T-helper 1 cell (primary cell): ENCODE data around the gene CH25H.
A peak's percentile ranks its signal among the peaks of the same experiment; 100 is the strongest.

Experiments
- DNase-seq, 5 donors: peaks; one replicate each; pipeline ENCODE4 v3.0.0-alpha.2; 2012 to 2020

Gene CH25H

DNA sequence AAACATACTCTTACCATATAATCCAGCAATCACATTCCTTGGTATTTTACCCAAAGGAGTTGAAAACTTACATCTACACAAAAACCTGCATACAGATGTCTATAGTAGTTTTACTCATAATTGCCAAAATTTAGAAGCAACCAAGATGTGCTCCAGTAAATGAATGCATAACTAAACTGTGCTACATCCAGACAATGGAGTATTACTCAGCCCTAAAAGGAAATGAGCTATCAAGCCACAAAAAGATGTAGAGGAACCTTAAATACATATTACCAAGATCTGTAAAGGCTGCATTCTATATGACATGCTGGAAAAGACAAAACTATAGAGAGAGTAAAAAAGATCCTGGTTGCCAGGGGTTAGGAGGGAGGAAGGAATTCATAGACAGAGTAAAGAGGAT, 21.8 kb upstream of the CH25H start:
- no peak for DNase-seq

DNA sequence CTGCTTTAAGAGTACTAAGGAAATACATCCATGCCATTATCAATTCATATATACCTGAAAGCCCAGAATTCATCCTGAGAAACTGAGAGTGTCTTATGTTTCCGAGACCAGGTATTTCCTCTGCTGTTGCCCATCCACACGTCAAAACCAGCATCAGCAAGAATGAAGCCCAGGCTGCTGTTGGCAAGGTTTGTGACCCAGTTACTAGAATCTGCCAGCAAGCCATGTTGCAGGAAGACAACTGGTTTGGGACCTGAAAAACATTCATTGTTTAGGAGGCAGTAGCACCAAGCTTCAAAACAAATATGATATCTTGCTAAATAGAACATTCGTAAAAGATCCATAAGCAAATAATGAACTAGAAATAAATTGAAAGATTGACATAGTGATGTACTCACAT, 21.0 kb upstream of the CH25H start:
- DNase-seq, result no peak

DNA sequence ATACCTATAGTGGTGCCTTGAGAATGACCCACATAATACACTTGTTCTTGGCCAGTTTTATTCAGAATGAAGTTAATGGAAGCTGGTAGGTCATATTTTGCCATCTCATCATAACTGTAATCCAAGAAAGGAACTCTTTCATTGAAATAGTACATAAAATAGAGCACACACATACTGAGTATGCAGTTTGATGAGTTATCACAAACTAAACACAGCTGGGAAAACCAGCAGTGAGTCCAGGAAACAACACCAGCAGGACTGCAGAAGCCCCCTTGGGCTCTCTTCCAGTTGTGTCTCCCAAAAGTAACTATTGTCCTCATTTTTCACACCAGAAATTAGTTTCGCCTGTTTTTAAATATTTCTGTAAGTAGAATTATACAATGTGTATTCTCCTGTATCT, 19.8 kb upstream of the CH25H start:
- no peak for DNase-seq

DNA sequence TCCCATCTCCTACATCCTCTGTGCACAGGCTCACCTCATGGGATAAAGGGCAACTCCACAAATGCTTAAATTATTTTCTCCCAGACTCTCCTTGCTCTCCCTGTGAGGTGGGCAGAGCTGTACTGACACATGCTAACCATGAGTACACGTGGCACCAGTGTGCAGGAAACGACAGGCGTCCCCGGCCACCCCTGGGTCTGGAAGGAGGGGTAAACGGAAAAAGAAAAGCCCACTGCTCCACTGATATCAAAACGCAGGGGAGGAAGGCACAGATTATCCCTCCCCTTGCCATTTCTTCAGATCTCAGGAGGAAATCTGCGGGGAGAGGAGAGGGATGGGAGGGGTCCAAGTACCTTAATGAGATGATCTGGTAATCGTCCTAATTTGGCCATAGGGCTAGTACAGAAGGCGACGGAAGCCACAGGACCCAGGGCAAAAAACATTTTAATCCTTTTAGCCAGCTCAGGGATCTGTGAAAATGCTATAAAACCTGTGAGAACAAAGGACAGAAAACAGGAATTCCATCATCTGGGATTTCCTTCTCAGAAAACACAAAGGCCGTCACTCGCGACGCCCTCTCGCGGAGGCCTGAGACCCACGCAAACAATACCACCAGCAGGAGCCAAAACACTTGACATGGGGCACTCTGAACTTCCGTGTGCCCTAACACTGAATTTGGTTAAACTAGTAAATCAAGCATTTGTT, 17.8 kb upstream of the CH25H start:
- no peak for DNase-seq

DNA sequence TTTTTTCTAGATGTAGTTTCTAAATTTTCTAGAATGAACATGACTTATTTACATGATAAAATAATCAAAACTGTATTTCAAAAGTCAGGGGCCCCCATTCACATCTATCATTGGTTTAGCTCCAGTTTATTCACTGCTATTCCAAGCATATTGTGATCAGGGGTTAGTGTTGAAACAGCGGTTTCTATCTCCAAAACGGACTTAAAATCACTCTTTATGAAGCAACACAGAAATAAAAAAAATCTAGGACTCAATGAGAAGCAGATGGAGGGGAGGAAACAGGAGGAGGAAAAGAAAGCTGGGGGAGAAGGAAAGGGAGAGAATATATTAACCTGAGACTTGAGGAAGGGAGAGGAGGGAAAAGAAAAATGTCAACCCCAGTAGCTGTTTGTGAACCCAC, 14.8 kb upstream of the CH25H start:
- DNase-seq, result no peak

DNA sequence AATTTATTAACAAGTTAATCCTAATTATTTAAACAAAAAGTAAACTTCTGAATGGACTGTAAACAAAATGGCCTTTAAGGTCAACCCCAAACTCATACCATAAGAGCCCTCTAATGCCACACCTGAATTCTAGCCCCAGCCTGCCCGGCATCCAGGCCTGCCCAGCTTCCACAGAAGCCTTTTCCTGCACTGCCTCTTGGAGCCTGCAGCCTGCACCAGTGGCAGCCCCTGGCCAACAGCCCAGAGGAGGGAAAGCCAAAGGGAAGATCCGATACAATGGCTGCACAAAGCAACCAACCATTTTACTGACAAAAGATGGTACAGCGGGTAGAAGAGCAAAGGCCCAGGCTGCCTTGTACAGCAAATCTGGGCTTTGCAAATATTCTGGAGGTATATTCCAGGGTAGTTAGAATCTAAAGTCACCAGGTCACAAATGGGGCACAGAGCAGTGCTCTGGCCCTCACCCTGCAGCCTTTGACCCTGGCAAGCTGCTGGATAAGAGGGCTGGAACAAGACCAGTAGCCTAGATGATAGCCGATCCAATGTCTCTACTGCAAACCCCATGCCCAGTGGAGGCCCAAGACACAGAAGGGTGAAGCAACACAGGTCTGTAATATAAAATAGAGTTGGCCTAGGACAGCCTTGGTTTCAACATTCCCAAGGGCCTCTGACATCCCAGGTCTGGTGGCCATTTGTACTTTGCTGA, 12.5 kb upstream of the CH25H start:
- DNase-seq, result no peak

DNA sequence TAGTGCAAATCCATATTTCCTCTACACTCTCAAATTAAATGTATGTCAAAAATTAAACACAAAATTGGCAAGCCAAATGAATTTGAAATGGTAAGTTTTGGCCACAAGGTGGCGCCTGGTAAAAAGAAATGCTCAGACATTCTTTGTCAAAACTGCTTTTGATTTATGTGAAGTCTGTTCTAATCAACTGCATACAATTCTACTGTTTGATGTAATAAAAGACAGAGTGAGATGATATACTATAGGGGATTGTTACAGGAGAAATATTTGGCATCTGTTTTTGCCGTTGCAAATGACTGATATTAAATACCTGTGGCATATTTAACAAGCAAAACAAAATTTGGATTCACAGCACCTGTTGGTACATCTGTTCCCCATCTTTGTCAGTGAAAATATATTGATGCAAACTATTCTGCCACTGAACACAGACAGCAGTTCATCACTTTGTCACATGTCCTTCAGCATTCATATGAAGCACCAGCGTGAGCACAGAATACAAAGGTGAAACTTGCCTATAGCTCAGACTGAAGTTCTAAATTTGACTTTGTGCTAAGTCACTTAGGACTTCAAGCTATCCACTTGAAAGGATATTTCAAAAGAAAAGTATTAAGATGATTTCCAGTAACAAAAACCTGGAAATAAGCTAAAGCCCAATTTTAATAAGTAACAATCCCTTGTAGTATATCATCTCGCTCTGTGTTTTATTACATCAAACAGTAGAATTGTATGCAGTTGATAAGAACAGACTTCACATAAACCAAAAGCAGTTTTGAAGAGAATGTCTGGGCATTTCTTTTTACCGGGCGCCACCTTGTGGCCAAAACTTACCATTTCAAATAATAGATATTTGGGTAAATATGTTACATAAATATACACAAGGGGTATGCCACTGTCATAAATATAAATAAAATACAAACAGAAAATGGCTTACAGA, 10.2 kb upstream of the CH25H start:
- DNase-seq, result peak in 4 of 5 donors; percentile 27 to 62 (median 44)

DNA sequence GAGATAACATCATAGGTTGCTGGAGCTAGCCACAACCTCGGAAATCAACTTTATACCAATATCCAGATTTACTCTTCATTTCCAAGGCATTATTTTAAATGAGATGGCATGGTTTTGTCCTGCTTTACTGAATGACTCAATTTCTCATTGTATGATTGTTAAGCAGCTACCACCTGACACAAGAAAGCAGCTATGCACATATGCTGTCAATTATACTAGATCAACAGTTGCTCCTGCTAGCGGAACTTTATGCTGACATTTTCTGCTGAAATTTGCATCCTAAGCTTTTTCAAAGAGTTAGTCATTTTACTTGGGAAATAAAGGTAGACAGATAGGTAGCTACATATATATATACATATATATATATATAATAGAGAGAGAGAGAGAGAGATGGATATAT, 8.9 kb upstream of the CH25H start:
- no peak for DNase-seq

DNA sequence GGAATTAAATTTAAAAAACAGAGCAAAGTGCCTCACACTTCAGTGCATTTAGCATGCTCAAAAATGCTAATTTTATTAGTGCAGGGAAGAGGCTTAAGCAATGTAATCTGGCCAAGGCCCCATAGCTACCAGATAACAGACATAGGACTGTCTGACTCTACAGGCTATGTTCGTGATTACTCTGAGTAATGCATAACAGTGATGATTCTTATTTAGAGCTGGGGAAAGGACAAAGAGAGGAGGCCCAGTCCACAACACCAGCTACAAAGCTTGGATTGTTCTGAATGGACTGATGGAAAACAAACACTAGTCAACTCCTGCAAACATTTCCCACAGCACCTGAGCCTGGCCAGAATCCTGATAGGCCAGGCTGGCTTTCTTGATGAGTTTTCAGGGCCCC, 8.4 kb upstream of the CH25H start:
- DNase-seq, result no peak

DNA sequence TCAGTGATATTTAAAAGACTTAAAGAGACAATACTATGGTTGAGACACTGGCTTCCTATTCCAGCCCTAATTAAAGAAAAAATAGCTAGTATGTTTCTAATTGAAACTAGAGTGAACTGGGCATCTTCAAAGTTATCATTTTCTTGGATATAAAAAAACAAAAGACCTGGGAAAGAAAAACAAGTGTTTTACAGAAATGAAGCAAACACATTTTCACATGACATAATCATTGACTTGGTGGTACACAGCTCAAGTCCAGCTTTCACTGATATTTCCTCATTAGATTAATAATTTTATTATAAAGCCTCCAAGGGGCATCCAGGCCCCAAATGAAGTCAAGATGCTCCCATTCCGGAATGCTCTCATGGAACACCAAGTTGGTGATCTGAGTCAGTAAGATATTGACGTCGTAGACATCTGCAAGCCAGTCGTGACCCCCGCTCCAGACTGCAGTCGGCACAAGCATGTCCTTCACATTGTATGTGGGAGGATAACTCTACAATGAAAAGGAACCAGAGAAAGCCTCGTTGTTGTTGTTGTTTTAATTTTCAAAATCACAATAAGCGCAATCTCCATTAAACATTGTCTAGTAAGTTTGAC, 7.5 kb upstream of the CH25H start:
- no peak for DNase-seq

DNA sequence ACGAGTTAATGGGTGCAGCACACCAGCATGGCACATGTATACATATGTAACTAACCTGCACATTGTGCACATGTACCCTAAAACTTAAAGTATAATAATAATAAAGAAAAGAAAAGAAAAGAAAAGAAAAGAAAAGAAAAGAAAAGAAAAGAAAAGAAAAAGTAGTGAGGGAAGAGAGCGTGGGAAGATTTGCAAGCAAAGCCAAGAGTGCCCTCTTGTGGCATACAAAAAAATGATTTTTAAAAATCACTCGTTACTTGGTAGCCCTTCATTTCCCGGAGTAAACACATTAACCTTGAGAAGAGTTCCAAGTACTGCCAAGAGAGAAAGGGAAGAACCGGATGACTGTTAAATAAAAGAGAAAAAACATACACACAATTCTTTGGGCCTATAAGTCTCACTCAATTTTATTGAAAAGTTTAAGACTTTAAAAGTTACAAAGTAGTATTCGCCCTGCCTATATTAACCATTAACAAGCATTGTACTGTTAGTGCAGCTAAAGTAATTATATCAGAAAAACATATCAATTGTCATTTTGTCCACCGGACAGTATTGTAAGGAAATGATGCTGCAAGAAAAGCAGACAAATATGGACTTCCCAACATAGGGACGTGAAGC, 6.2 kb upstream of the CH25H start:
- peak in 1 of 5 donors; percentile 33 for DNase-seq

DNA sequence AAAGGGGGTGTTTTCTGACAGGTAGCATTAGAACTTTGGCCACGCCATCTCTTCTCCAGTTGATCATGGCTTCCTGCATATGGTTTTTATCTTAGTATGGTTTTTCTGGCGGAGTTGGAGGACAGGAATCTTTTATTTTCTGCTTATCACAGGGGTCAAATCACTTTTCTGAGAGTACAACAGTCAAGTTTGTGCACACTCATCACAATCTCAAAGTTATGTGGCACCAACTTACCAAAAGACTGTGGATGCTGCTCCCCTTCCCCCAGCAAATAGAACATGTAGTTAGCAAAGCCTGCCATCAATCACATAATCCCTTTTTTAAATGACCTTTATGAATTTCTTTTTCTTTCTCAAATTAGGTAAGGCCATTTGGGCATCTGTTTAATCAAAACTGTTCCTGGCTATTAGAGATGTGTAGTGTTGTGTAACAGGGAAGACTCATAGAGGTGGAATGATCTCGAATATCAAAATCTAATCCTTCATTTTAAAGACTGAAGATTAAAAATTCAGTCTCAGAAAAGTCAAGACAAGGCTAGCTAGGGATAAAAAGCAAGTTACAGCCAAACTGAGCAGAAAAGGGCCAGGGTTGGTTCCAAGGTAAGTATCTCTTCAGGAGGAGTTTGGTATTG, 3.8 kb upstream of the CH25H start:
- no peak for DNase-seq

DNA sequence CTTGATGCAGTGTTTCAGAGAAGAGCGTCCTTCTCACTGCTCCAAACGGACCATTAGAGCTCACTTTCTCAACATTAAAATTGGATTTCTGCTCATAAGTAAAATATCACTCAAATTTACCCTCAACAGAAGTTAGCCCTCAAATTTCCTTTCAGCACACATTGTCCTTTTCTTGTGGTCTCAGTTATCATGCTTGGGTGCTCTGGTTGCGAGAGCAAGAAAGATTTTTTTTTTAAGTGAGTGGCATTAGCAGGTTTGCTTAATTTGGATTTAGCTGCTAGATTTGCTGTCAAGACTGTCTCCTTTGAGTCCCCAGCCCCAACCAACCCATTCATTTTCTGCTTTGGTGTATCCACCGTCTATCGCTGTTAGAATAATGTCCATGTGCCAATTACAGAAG, 2.6 kb upstream of the CH25H start:
- DNase-seq, result no peak

DNA sequence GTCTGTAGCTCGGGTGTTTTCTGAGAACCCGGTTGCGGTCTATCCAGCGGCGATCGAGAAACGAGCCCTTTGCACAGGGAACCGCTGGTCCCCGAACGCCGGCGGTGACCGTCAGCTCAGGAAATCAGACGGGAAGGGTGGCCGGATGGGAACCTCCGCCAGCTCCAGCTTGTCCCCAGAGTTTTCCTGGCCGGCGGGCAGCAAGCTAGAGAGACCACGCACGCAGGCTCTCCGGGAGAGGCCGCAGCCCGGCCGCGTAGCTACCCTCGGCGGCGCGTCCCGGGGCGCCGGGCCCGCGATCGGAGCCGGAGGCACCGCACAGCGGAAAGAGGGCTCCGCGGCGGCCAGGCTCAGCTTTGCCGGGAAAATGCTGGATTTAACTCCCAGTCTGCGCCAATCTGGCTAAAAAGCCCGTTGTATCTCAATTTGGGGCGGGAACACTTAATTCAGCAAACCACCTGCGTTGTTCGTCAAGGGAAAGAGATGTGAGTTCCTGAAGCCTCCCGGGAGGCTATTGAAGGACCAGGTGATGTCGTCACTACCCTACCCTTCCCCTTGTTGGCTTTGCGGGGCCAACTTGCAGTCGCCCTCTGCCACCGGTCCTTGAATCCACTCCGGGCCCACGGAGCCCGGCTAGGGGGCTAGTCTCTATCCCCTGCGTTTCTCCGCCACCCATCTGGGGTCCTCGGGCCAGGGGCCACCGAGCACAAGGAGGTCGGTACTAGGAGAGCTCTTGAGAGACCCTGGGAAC, 859 bp upstream of the CH25H start:
- DNase-seq, result peak in 2 of 5 donors; percentile 5 to 10

DNA sequence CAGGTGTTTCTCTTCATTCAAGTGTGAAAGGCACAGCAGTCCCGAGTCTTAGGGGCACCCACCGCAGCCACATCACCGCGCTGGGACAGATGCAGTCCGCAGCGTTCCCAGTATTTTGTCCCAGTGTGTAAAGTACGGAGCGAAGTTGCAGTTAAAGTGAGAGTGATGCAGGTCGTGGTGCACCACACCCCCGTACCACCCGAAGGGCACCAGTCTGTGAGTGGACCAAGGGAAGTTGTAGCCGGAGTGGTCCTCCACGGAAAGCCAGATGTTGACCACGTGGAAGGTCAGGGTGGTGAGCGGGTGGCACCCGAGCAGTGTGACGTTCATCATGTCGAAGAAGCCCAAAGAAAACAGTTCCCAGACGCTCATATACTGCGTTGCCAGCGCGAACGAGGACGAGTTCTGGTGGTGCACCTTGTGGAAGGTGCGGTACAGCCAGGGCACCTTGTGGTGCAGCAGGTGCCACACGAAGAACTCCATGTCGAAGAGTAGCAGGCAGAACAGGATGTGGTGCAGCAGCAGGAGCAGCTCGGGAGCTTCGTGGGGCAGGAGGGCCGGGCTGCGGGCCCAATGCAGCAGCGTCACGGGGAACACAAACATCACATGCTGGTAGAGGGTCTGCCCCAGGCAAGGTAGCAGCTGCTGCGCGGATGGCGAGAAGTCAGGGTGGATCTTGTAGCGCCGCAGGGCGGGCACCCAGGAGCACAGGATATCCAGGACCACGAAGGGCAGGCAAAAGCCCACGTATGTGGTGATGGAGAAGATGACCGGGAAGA, 526 bp downstream of the CH25H start:
- peak in 4 of 5 donors; percentile 22 to 37 (median 30) for DNase-seq

DNA sequence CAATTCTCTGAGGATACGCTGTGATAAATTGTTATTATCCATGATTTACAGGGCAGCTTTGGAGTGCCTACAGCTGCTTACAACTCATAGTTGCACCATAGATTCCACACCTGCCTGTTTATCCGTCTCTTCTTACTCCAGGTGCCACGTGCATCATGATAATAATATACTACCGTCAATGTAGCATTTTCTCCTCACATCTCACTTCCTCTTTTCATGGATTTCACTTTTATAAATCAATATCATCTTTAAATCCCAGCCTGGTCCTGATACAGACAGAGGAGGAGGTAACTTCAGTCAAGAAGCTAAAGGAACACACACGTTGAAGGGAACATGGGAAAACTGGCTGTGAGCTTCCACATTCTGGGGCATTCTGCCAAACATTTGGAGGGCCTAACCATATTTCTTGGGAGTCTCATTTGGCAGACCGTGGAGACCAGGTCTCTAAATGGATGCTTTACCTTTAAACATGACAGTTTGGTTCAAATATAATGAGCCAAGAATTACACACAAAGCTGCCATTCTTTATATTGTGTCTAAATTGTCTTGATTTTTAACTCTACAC, 2.4 kb downstream of the CH25H start:
- DNase-seq, result no peak

DNA sequence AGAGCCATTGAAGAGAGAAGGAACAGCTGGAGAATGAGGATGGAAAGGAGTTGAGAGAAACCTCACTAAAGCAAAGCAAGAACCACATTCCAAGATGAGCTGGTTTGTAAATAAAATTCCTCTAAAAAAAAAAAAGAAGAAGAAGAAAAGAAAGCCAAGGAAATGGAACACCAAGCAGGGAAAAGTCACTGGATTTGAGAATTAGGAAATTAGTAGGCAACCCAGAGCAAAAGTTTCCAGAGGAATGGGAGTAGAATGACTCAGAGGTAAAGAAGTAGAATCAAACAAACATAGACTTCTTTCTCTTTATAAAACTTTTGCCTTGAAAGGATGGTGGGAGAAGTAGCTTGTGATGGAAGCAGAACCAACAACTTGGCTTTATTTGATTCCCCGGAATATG, 3.9 kb downstream of the CH25H start:
- DNase-seq, result no peak

DNA sequence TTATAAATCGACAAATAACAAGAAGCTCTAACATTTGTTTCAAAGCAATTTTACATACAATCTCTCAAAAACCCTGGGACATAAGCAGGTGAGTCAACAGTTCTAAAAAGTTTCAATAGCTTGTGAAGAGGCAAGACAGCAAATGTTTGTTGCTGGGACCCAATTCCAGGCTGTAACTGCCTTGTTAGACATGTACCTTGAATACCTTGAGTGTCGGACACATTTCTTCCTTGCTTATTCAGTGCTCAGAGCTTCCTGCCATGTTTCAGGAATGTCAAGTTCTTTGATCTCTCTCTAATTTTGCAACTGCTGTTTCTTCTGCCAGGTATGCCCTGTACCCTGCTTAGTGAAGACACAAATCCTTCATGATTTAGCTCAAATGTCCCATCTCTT, 5.1 kb downstream of the CH25H start:
- DNase-seq, result no peak

DNA sequence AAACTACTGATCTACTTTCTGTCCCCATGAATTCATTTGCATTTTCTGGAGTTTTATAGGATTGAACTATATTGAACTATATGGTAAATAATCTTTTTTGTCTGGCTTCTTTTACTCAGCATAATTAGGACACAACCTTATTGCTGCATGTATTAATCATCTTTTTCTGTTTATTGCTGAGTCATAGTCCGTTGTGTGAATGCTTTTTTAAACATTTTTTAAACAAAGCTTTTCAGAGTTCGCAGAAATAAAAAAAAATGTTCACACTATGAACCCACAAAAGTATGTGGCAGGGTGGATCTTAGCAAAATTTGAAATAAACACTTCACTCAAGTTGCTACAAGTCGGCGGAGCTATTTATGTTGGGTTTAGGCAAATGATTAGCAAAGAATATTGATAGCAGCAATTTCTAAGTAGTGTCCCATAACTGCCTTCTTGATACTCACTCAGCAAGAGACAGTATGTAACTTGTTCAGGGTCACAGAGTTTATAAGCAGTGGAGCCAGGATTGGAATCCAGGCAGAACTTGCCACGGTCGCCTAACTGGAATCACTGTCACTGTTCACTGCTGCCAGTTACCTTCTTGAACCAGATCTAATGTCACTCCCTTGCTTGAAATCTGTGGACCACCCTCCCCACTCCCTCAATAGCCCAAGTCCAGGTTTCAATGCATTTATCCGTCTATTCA, 5.6 kb downstream of the CH25H start:
- no peak for DNase-seq

DNA sequence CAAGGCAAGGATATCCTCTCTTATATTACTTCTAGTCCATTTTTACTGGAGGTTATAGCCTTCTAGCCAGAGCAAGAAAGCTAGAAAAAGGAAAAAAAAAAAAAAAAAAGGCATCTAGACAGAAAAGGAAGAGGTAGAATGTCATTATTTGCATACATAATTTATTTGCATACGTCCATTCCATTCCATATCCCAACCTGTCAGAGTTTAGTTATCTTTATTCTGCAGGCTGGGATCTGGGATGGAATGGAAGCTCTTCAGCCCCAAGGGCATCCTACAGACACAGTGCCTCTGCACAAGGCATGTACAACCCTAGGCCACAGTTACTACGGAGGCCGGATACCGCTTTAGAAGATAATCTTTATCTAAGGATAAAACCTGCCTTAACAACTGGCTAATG, 9.6 kb downstream of the CH25H start:
- DNase-seq, result no peak
